HG03442 (cell line): ENCODE data around the gene ZNHIT1.
A peak's percentile ranks its signal among the peaks of the same experiment; 100 is the strongest.

Experiments
- ATAC-seq: cut with Tn5 transposase; IDR thresholded peaks from one replicate; pipeline ENCODE4 v1.9.1; 2021; ENCODE audit warnings: mild to moderate bottlenecking, moderate library complexity; ENCODE audit not compliant: unreplicated experiment

The ZNHIT1 gene

GRCh38 chr7:101216860-101217387, 1.0 kb upstream of the ZNHIT1 start:
- ATAC-seq = peak; percentile 25

- ATAC-seq = no peak
These were observed 516 bp downstream of the ZNHIT1 start for GRCh38 chr7:101218236-101219125.

- ATAC-seq = no peak
These were observed 2.3 kb downstream of the ZNHIT1 start for GRCh38 chr7:101220295-101220694.

- ATAC-seq = no peak
These were observed 4.4 kb downstream of the ZNHIT1 start for GRCh38 chr7:101222275-101222830.

- ATAC-seq = no peak
These were observed 5.6 kb downstream of the ZNHIT1 start for GRCh38 chr7:101223528-101223927.

- no peak for ATAC-seq
These were observed 7.7 kb downstream of the ZNHIT1 start for GRCh38 chr7:101225650-101226049.

GRCh38 chr7:101226721-101227120, 8.8 kb downstream of the ZNHIT1 start:
- ATAC-seq = no peak

- no peak for ATAC-seq
These were observed 13.7 kb downstream of the ZNHIT1 start for GRCh38 chr7:101231644-101232043.

GRCh38 chr7:101232141-101232850, 14.3 kb downstream of the ZNHIT1 start:
- ATAC-seq = no peak

- no peak for ATAC-seq
These were observed 16.1 kb downstream of the ZNHIT1 start for GRCh38 chr7:101233907-101234547.

- no peak for ATAC-seq
These were observed 16.7 kb downstream of the ZNHIT1 start for GRCh38 chr7:101234636-101235035.

GRCh38 chr7:101235050-101235449, 17.1 kb downstream of the ZNHIT1 start:
- ATAC-seq = no peak

- no peak for ATAC-seq
These were observed 17.6 kb downstream of the ZNHIT1 start for GRCh38 chr7:101235522-101235921.

GRCh38 chr7:101236292-101236835, 18.4 kb downstream of the ZNHIT1 start:
- no peak for ATAC-seq

GRCh38 chr7:101237206-101238067, 19.5 kb downstream of the ZNHIT1 start, which contains the start of gene CLDN15:
TSS of gene CLDN15 (minus strand) at chr7:101237802. CDS start at chr7:101237581, 221 bp downstream.
- no peak for ATAC-seq

GRCh38 chr7:101238226-101239182, 20.5 kb downstream of the ZNHIT1 start:
- no peak for ATAC-seq

- no peak for ATAC-seq
These were observed 21.4 kb downstream of the ZNHIT1 start for GRCh38 chr7:101239191-101239950.

- no peak for ATAC-seq
These were observed 21.9 kb downstream of the ZNHIT1 start for GRCh38 chr7:101239951-101240220.
